22Rv1 (cell line): ENCODE data around the gene ACACA.
"Not testable (repeated sequence)": the region's sequence is repeated elsewhere in the genome, so short reads cannot be mapped to it uniquely, and the experiment has no call there.

ENCODE experiments used
- H3K27ac ChIP-seq: fragments of 450-650 bp; 2 replicates; pipeline ENCODE4 v1.5.1; 2017
- ZFX ChIP-seq: fragments of 450-650 bp; IDR thresholded peaks from 2 replicates; pipeline ENCODE4 v1.6.1; 2017; ENCODE audit warnings: antibody characterized with exemption, borderline replicate concordance
- TF ChIP-seq, protein P1 (sequence below): fragments of 450-650 bp; IDR thresholded peaks from 2 replicates; pipeline ENCODE4 v1.5.1; 2017; ENCODE audit warnings: mild to moderate bottlenecking

The ACACA gene

GRCh38 chr17:37406635-37407461, at the start of gene ACACA, which contains the start of gene TADA2A:
Gene ACACA (minus strand): TSS chr17:37406836. CDS start chr17:37406299, 537 bp downstream.
Gene TADA2A (plus strand): TSS chr17:37406886. CDS start chr17:37411366, 4,480 bp downstream.
- TF ChIP-seq, protein P1, sequence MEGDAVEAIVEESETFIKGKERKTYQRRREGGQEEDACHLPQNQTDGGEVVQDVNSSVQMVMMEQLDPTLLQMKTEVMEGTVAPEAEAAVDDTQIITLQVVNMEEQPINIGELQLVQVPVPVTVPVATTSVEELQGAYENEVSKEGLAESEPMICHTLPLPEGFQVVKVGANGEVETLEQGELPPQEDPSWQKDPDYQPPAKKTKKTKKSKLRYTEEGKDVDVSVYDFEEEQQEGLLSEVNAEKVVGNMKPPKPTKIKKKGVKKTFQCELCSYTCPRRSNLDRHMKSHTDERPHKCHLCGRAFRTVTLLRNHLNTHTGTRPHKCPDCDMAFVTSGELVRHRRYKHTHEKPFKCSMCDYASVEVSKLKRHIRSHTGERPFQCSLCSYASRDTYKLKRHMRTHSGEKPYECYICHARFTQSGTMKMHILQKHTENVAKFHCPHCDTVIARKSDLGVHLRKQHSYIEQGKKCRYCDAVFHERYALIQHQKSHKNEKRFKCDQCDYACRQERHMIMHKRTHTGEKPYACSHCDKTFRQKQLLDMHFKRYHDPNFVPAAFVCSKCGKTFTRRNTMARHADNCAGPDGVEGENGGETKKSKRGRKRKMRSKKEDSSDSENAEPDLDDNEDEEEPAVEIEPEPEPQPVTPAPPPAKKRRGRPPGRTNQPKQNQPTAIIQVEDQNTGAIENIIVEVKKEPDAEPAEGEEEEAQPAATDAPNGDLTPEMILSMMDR, result no peak
- no peak for TF ChIP-seq ZFX
- peak within 1 kb of the TSS; percentile 94 for H3K27ac ChIP-seq

- H3K27ac ChIP-seq, result peak overlapping the region; percentile 63
- TF ChIP-seq, protein P1, result no peak
- no peak for TF ChIP-seq ZFX
Measured at GRCh38 chr17:37450112-37450511, 43.5 kb upstream of the ACACA start.

DNA sequence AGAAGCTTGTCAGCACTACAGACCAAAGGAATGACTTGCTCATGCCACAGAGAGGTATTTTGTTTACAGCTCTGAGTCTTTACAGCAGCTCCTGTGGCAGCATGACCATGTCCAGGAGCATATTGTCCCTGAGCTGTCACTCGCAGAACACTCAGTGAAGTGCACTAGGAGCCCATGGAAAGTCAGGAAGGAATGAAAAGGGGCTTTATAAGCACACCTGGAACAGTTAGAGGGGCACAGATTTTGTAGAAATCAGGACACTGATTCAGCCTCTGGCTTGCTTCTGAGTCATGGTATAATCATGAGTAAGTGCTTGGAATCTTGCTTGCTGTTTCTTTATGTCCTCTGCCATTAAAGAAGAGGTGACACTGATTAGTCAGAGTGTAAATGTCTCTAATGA, 41.0 kb upstream of the ACACA start:
- TF ChIP-seq ZFX, result no peak
- TF ChIP-seq, protein P1, result no peak
- H3K27ac ChIP-seq, result no peak overlapping the region

- TF ChIP-seq, protein P1, result no peak
- TF ChIP-seq ZFX, result no peak
- H3K27ac ChIP-seq, result 0 out of 2 replicates have a peak overlapping the region, but pooled peaks have one; percentile 7
Measured at GRCh38 chr17:37446027-37446426, 39.4 kb upstream of the ACACA start.

GRCh38 chr17:37441369-37442014, 34.9 kb upstream of the ACACA start:
- H3K27ac ChIP-seq, result not testable (repeated sequence)

- no peak overlapping the region for H3K27ac ChIP-seq
- TF ChIP-seq ZFX, result no peak
- TF ChIP-seq, protein P1, result no peak
Measured at GRCh38 chr17:37440424-37440823, 33.8 kb upstream of the ACACA start.

- H3K27ac ChIP-seq, result no peak overlapping the region
- TF ChIP-seq ZFX, result no peak
- TF ChIP-seq, protein P1, result peak; percentile 26; the same call in 1 of the 2 replicates
Measured at GRCh38 chr17:37438141-37438540, 31.5 kb upstream of the ACACA start.
